GM12878 (cell line): ENCODE results near the gene LOX.

Experiments used
- EZH2 ChIP-seq: IDR thresholded peaks from 2 replicates; pipeline ENCODE4 v1.6.1; 2012; ENCODE audit warnings: low read depth, mild to moderate bottlenecking, control low read depth, inconsistent platforms, low read length, borderline replicate concordance; ENCODE audit not compliant: control insufficient read depth
- FOXM1 ChIP-seq: IDR thresholded peaks from 2 replicates; pipeline ENCODE4 v1.6.1; 2012; ENCODE audit warnings: low read depth, mild to moderate bottlenecking, inconsistent platforms, low read length, moderate library complexity
- GATAD2B ChIP-seq: fragments of 450-650 bp; conservative IDR thresholded peaks from 2 replicates; pipeline ENCODE4 v1.6.1; 2017; ENCODE audit warnings: low read depth, mild to moderate bottlenecking, moderate library complexity
- POLR2A ChIP-seq: IDR thresholded peaks from 2 replicates; pipeline ENCODE4 v1.6.1; 2011; ENCODE audit warnings: low read depth, mild to moderate bottlenecking, low read length
- POLR2AphosphoS2 ChIP-seq: IDR thresholded peaks from 2 replicates; pipeline ENCODE4 v1.6.1; 2011; ENCODE audit warnings: low read depth, mild to moderate bottlenecking, low read length, improper control_type of control experiment, moderate library complexity
- RAD51 ChIP-seq: fragments of 450-650 bp; IDR thresholded peaks from 2 replicates; pipeline ENCODE4 v1.6.1; 2016; ENCODE audit warnings: moderate library complexity, mild to moderate bottlenecking, inconsistent platforms
- RBBP5 ChIP-seq: fragments of 200-600 bp; sonication (generic); conservative IDR thresholded peaks from 2 replicates; pipeline ENCODE4 v1.6.1; 2016
- SIN3A ChIP-seq: IDR thresholded peaks from 2 replicates; pipeline ENCODE4 v1.6.1; 2012; ENCODE audit warnings: low read depth, low read length, improper control_type of control experiment
- STAT3 ChIP-seq: IDR thresholded peaks from 2 replicates; pipeline ENCODE4 v1.6.1; 2011; ENCODE audit warnings: low read depth, low read length, improper control_type of control experiment
- TF ChIP-seq, protein P1 (sequence below), 3 experiments: IDR thresholded peaks in 2 of 3; conservative IDR thresholded peaks in 1 of 3; 2 replicates each; pipeline ENCODE4 v1.5.1; 2011; ENCODE audit warnings: low read depth in 3 of 3, low read length in 3 of 3, mild to moderate bottlenecking in 3 of 3, control low read depth in 2 of 3, moderate library complexity in 2 of 3, inconsistent platforms in 1 of 3, mixed read lengths in 1 of 3; ENCODE audit not compliant: control insufficient read depth in 2 of 3, insufficient read depth in 1 of 3; ENCODE audit errors: extremely low read depth in 1 of 3
- TF ChIP-seq, protein P2 (sequence below): fragments of 450-650 bp; IDR thresholded peaks from 2 replicates; pipeline ENCODE4 v1.6.1; 2014; ENCODE audit warnings: mild to moderate bottlenecking
- TF ChIP-seq, protein P3 (sequence below): IDR thresholded peaks from 2 replicates; pipeline ENCODE4 v1.6.1; 2012; ENCODE audit warnings: low read depth, low read length, improper control_type of control experiment
- TF ChIP-seq, protein P4 (sequence below): fragments of 450-650 bp; IDR thresholded peaks from 2 replicates; pipeline ENCODE4 v1.6.1; 2018; ENCODE audit warnings: mild to moderate bottlenecking, low read depth, moderate library complexity; ENCODE audit not compliant: partially characterized antibody

DNA sequence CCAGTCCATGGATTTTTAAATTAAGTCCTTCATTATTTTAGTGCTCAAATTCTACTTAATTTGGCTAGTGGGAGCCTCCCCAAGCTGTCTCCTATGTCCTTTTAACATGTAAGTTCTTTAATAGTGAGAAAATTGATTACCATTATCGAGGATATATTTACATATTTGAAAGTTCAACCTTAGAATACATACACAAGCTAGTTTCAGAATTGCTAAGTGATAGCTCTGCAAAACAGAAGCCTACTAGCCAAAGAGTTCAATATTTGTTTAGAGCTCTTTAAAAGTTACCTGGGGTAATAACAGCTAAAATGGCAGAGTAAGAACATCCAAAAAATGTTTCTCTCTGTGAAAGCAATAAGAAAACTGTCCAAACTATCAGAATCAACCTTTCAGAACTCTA is 48.2 kb downstream of the LOX start:
- TF ChIP-seq, protein P1, sequence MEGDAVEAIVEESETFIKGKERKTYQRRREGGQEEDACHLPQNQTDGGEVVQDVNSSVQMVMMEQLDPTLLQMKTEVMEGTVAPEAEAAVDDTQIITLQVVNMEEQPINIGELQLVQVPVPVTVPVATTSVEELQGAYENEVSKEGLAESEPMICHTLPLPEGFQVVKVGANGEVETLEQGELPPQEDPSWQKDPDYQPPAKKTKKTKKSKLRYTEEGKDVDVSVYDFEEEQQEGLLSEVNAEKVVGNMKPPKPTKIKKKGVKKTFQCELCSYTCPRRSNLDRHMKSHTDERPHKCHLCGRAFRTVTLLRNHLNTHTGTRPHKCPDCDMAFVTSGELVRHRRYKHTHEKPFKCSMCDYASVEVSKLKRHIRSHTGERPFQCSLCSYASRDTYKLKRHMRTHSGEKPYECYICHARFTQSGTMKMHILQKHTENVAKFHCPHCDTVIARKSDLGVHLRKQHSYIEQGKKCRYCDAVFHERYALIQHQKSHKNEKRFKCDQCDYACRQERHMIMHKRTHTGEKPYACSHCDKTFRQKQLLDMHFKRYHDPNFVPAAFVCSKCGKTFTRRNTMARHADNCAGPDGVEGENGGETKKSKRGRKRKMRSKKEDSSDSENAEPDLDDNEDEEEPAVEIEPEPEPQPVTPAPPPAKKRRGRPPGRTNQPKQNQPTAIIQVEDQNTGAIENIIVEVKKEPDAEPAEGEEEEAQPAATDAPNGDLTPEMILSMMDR (IDR thresholded peaks at IDR 0.05 in 2 of 3, conservative IDR thresholded peaks at IDR 0.05 in 1 of 3; ENCODE audit: control insufficient read depth in 2 of 3, extremely low read depth in 1 of 3, insufficient read depth in 1 of 3, low read depth in 3 of 3, low read length in 3 of 3): no peak
- TF ChIP-seq EZH2: no peak
- TF ChIP-seq FOXM1: no peak
- TF ChIP-seq, protein P2, sequence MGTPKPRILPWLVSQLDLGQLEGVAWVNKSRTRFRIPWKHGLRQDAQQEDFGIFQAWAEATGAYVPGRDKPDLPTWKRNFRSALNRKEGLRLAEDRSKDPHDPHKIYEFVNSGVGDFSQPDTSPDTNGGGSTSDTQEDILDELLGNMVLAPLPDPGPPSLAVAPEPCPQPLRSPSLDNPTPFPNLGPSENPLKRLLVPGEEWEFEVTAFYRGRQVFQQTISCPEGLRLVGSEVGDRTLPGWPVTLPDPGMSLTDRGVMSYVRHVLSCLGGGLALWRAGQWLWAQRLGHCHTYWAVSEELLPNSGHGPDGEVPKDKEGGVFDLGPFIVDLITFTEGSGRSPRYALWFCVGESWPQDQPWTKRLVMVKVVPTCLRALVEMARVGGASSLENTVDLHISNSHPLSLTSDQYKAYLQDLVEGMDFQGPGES: no peak
- TF ChIP-seq, protein P3, sequence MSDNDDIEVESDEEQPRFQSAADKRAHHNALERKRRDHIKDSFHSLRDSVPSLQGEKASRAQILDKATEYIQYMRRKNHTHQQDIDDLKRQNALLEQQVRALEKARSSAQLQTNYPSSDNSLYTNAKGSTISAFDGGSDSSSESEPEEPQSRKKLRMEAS: no peak
- no peak for TF ChIP-seq RAD51
- TF ChIP-seq, protein P4, sequence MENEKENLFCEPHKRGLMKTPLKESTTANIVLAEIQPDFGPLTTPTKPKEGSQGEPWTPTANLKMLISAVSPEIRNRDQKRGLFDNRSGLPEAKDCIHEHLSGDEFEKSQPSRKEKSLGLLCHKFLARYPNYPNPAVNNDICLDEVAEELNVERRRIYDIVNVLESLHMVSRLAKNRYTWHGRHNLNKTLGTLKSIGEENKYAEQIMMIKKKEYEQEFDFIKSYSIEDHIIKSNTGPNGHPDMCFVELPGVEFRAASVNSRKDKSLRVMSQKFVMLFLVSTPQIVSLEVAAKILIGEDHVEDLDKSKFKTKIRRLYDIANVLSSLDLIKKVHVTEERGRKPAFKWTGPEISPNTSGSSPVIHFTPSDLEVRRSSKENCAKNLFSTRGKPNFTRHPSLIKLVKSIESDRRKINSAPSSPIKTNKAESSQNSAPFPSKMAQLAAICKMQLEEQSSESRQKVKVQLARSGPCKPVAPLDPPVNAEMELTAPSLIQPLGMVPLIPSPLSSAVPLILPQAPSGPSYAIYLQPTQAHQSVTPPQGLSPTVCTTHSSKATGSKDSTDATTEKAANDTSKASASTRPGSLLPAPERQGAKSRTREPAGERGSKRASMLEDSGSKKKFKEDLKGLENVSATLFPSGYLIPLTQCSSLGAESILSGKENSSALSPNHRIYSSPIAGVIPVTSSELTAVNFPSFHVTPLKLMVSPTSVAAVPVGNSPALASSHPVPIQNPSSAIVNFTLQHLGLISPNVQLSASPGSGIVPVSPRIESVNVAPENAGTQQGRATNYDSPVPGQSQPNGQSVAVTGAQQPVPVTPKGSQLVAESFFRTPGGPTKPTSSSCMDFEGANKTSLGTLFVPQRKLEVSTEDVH: no peak
- no peak for TF ChIP-seq STAT3
- TF ChIP-seq RBBP5: no peak
- TF ChIP-seq SIN3A: no peak
- no peak for TF ChIP-seq POLR2A
- TF ChIP-seq GATAD2B: no peak
- TF ChIP-seq POLR2AphosphoS2: no peak
